Stimulated activated CD4-positive, alpha-beta T cell treated with anti-CD3 and anti-CD28 coated beads, TNF-alpha, amount 100 ng/mL, for 48 hours (primary cell): ENCODE data around the gene KLF11.

Source experiments
- DNase-seq, 3 donors: peaks; one replicate each; pipeline ENCODE4 v3.0.0-alpha.2; 2020; ENCODE audit warnings: low read depth in 3 of 3

KLF11 gene

GRCh38 chr2:10043256-10043905, at the start of gene KLF11:
TSS of gene KLF11 (plus strand) at chr2:10043550. CDS start at chr2:10043717, 167 bp downstream.
- DNase-seq = peak; percentile 49 to 62 (median 61)

DNA sequence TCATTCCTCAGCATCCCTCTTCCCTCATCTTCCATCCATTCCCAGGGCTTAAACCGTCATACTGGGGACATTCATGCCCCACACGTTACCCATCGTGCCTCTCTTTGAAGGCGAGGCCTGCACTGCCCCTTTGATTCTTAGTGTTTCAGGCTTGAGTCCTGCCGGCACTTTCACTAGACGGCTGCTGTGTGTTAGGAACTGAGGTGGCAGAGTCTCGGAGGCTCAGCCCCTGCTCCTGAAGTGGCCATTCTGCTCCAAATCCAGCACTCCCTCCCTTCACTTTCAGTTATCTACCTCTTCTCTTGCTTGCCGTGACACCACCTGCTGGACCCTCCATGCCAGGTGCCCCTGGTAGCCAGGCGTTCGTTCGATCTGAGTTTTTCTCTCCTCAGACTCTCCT, 48.9 kb upstream of the KLF11 start:
- no peak for DNase-seq

DNA sequence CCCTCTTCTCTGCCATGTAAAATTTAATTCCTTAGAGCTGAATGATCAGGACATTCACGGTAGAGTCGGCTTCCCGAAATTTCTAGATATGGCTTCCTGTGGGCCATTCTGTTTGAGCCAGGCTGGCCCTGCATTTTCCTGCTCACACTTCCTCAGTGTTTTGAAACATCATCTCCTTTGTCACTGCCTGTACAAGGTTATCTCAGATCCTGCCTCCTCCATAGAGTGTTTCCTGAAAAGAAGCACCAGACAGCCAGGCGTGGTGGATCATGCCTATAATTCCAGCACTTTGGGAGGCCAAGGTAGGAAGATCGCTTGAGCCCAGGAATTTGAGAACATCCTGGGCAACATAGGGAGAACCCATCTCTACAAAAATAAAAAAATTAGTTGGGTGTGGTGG, 48.3 kb upstream of the KLF11 start:
- no peak for DNase-seq

GRCh38 chr2:9996321-9996720, 47.0 kb upstream of the KLF11 start:
- no peak for DNase-seq

GRCh38 chr2:9997936-9998335, 45.4 kb upstream of the KLF11 start:
- DNase-seq = no peak

DNA sequence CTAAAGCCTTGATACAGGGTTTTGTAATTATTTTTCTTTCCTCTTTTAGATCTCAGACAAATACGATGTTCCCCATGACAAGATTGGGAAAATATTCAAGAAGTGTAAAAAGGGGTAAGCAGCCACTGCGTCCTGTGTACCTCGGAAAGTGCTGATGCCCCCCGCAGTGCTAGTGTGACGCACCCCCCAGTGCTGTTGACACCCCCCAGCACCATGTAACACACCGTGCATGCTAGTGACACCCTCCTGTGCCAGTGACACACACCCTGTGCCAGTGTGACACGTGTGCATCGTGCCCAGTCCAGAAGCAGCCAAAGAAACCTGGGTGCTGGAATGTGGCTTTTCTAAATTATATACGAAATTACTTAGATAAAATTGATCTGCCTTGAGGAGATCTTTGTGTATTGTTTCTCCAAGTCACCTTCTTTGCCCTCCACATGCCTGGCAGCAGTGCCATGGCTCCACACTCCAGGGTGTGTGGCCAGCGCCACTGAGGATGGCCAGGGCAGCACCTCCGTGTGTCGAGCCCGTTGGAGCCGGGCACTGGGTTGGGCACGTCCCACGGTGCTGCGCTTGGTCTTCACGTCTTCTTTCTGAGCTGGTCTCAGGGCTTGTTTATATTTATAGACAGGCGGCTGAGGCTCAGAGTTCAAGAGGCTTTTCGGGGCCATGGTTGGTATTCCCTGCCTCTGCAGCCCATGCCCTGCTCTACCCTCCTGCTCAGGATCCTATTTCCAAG, 44.3 kb upstream of the KLF11 start:
- DNase-seq = no peak

GRCh38 chr2:9999693-10000092, 43.7 kb upstream of the KLF11 start:
- DNase-seq = no peak

DNA sequence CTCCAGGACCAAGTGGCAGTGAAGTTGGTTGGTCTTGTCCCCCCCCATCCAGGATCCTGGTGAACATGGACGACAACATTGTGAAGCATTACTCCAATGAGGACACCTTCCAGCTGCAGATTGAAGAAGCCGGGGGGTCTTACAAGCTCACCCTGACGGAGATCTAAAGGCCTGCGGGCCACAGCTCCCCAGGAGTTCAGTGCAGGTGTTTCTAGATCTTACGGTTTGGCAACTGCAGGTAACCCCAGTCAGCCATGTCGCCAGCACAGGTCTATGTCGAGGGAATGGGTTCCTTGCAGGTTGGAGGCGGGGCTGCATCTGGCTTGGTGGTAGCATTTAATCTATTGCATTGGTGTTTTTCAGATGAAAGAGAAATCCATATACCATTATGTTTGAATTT, 42.8 kb upstream of the KLF11 start:
- no peak for DNase-seq

DNA sequence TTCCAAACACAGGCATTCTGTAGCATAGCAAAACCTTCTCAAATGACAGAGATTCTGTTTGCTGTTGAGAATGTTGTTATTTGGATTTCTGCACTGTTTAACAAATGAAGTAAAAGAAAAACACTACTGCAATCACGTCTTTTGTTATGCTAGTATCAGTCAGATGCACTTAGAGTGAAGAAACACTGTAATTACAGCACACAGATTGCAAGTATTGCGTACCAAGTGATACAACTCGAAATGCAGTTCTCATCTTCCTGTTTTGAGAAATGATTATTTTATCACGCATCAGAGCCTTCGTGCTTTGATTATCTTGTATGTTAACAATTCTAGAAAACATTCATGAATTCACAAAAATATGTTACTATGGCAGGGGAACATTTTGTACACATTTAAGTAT, 41.8 kb upstream of the KLF11 start:
- no peak for DNase-seq

DNA sequence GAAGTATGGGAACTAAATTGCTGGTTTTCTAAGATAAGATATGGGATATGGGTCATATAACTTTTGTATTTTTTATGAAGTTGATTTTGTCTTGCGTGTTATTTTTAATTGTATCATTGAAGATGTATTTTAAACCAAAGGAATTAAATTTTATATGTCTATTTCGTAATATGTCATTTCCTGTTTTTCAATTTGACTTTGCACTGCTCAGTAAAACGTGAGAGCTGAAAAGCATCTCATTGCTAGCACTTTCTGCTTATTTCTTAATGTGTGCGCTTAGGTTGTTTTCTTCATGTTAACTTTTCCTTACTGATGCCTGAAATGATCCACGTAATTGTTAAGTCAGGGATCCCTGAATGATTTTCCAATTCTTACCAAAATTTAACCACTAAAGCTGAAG, 41.2 kb upstream of the KLF11 start:
- no peak for DNase-seq

GRCh38 chr2:10002681-10003080, 40.7 kb upstream of the KLF11 start:
- no peak for DNase-seq

DNA sequence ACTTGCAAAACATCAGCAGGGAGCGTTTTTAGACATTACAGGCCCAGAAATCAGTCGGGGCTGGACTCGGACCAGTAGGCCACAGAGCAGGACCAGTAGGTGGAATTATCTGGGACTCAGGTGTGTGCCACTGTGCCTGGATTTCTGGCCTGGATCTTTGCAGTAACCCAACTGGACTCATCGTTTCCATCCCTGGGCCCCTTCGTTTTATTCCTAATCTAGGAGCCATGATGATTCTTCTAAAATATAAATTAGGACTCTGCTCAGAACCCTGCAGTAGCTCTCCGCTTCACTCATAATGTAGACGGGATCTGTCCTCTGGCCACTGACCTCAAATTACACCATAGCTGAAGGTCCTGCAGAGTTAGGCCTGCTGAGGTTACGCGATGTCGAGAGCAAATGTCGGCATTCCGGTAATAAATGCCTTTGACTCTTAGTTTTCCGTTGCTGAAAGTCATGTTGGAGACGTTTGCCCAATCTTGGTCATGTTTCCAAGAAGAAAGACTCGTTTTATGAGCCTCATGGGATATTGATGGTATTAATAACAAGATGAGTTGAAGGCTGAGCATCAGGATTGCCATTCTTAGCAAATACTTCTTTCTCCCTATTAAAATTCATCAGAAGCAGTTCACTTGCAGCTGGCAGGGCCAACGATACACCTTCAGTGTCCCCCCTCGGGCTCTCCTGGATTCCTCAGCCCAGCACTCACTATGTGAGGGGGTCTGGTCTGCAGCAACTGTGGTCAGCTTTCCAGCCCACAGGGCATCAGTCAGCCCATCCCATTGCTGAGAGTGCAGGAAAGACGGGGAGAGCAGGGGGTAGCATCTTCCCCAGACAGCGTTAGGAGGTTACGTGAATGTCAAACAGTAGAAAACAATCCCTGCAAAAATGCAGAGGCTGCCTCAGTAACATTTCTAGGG, 39.9 kb upstream of the KLF11 start:
- DNase-seq = no peak

DNA sequence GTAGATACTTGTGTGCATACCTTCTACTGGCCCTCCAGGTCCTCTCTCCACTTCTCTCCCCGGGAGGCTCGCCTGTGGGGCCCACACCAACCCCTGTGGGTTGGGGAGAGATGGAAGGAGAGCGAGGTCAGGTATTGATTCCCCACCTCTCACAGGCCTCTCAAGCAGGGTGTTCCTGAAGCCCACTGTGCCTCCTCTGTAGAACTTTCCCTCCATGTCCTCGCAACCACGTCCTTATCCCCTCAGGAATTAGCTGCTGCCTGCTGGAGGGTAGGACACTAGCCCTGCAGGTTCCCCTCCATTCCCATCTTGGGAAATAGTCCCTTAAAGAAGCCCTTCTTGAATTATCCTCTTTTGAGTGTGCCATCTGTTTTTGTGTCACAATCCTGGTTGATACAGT, 38.9 kb upstream of the KLF11 start:
- no peak for DNase-seq

GRCh38 chr2:10004836-10005235, 38.5 kb upstream of the KLF11 start:
- no peak for DNase-seq

DNA sequence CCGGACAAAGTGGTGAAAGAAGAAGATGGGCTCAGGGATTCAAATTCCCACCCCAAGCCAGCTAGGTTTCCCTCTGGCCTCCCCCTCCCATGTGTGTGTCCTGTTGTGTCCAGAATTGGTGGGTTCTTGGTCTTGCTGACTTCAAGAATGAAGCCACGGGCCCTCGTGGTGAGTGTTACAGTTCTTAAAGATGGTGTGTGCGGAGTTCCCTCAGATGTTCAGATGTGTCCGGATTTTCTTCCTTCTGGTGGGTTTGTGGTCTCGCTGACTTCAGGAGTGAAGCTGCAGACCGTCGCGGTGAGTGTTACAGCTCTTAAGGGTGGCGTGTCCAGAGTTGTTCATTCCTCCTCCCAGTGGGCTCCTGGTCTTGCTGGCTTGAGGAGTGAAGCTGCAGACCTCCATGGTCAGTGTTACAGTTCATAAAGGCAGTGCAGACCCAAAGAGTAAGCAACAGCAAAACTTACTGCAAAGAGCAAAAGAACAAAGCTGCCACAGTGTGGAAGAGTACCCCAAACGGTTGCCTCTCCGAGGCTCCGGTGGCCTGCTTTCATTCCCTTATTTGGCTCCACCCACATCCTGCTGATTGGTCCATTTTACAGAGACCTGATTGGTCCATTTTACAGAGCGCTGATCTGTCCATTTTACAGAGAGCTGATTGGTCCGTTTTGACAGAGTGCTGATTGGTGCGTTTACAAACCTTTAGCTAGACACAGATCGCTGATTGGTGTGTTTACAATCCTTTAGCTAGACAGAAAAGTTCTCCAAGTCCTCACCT, 37.7 kb upstream of the KLF11 start:
- no peak for DNase-seq

DNA sequence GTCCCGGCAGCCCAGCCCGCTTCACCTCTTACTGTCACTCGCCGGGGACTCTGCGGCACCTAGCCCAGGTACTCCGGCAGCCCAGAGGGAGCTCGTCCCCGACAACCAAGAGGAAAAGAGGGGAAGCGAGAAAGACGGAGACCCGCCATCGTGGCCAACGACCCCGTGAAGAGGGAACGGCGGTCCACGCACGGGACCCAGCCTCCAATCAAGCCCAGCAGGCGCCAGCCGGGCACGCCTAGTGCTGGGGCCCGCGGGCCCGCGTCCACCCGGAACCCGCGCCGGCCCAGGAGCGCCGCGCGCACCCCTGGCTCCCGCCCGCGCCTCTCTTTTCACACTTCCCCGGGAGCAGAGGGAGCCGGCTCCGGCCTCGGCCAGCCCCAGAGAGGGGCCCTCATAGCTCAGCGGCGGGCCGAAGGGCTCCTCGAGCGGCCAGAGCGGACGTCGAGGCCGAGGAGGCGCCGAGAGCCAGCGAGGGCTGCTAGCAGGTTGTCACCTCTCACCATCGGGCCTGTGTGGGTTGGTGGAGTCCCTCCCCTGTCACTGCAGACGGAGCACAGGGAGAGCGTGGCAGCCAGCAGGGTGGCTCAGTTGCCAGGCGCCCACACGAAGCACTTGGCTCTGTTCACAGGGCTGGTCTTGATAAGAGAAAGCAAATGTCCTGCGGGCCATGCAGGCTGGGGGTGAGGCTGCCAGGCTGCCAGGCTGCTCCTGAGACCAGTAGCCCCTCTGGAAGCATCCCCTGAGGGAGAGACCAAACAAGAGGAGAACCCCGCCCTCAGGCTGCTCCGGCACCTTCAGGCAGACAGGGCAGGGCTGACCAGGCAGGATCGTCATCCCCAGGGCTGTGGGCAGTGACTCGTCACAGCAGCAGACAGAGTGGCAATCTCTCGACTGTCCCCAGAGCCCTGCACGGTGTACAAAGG, 36.9 kb upstream of the KLF11 start:
- no peak for DNase-seq

DNA sequence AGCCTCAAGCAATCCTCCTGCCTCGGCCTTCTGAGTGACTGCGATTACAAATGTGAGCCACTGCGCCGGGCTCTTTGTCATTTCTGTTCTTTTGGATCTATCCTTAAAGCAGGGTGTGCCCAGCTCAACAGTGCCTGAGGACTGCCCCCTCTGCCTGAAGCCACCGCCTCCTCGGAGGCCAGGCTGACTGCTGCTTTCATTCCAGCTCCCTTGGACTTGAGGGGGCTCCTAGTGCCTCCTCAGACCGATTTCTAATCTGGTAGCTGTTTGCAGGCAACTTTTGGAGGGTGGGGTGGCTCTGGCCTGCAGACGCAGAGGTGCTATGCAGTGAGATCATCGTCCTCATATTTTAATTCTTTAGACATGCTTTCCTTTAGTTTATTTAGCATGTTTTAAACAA, 35.9 kb upstream of the KLF11 start:
- no peak for DNase-seq

DNA sequence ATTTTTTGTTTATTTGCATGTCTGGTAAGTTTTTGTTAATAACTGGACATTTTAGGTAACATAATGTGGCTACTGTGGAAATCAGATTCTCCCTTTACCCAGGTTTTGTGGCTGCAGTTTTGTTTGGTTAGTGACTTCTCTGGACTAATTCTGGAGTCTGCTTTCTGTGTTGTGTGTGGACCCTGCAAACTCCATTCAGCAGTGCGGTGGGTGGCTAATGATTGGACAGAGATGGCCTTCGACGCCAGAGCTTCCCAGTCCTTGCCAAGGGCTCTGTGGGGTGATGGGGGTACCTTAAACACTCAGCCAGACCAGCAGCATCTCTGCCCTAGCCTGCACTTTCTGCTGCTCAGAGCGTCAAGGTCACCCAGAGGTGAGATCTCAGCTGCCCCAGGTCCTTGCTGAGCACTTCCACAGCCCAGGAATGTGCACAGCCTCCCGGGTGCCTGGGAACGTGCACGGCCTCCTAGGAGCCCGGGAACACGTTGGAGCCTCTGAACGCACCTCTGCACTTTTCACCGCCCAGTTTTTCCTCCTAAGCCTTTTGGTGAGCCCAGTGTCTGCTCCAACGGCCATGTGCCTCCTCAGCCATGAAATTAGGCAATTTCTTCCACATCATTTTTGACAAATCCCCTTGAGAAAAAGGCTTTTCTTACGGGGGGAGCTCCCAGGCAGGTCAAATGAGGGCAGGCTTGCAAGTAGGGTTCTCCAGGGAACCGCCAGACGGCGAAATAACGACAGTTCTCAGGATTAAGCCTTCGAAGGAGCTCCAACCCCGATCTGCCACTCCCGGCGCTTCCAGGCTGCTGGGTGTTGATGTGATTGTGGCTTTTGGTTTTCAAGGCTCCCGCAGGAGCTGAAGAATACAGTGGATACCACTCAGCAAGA, 35.2 kb upstream of the KLF11 start:
- no peak for DNase-seq

GRCh38 chr2:10008809-10009176, 34.6 kb upstream of the KLF11 start:
- DNase-seq = no peak
